Measurements from ENCODE around the gene PLLP.
"Not testable (repeated sequence)": the region's sequence is repeated elsewhere in the genome, so short reads cannot be mapped to it uniquely, and the experiment has no call there.

PLLP gene

GRCh38 chr16:57268804-57269800 is 15.4 kb downstream of the PLLP start:
- TF ChIP-seq, protein P1, sequence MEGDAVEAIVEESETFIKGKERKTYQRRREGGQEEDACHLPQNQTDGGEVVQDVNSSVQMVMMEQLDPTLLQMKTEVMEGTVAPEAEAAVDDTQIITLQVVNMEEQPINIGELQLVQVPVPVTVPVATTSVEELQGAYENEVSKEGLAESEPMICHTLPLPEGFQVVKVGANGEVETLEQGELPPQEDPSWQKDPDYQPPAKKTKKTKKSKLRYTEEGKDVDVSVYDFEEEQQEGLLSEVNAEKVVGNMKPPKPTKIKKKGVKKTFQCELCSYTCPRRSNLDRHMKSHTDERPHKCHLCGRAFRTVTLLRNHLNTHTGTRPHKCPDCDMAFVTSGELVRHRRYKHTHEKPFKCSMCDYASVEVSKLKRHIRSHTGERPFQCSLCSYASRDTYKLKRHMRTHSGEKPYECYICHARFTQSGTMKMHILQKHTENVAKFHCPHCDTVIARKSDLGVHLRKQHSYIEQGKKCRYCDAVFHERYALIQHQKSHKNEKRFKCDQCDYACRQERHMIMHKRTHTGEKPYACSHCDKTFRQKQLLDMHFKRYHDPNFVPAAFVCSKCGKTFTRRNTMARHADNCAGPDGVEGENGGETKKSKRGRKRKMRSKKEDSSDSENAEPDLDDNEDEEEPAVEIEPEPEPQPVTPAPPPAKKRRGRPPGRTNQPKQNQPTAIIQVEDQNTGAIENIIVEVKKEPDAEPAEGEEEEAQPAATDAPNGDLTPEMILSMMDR (IDR thresholded peaks at IDR 0.05; ENCODE audit: extremely low read depth, insufficient read depth, missing control alignments) = no peak
- in situ Hi-C loops (cut with MboI; ENCODE audit: low pct_unique_long_range_greater_than_20kb, low sequenced_read_pairs, unreplicated experiment) = no loop called here
- no peak for DNase-seq (ENCODE audit: low spot score)

- DNase-seq (ENCODE audit: low spot score); in situ Hi-C loops (cut with MboI; ENCODE audit: low pct_unique_long_range_greater_than_20kb, low sequenced_read_pairs, unreplicated experiment): not testable (repeated sequence)
Measured at GRCh38 chr16:57267343-57267742, 17.1 kb downstream of the PLLP start.

GRCh38 chr16:57266531-57267260 is 17.8 kb downstream of the PLLP start:
- in situ Hi-C loops (cut with MboI; ENCODE audit: low pct_unique_long_range_greater_than_20kb, low sequenced_read_pairs, unreplicated experiment) = no loop called here
- TF ChIP-seq, protein P1 (IDR thresholded peaks at IDR 0.05; ENCODE audit: extremely low read depth, insufficient read depth, missing control alignments) = no peak
- peak; percentile 31 for DNase-seq (ENCODE audit: low spot score)

DNA sequence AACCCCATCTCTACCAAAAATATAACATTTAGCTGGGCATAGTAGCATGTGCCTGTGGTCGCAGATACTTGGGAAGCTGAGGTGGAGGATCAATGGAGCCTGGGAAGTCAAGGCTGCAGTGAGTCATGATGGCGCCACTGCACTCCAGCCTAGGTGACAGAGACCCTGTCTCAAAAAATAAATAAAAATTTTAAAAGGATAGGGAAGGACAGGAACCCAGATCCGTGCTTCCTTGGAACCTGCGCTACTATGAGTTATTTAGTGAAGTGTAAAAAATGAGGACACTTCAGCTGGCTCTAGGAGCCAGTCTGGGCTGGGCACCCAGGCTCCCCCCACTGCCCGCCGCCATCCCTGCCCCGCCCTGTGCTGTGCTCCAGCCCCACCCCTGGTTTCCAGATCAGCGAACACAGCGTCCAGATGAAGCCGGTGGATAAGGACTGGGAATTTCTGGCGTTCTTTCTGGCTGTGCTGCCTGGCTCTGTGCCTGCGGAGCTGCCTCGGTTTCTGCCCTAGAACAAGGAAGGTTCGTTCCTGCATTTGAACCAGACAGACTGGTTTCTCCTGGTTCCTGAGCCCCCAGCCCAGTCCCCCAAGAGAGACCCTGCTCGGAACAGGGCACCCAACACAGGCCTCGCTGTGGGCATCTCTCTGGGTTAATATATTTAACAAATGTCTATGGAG is 18.5 kb downstream of the PLLP start:
- no peak for DNase-seq (ENCODE audit: low spot score)
- TF ChIP-seq, protein P1 (IDR thresholded peaks at IDR 0.05; ENCODE audit: extremely low read depth, insufficient read depth, missing control alignments) = no peak
- in situ Hi-C loops (cut with MboI; ENCODE audit: low pct_unique_long_range_greater_than_20kb, low sequenced_read_pairs, unreplicated experiment) = no loop called here

DNA sequence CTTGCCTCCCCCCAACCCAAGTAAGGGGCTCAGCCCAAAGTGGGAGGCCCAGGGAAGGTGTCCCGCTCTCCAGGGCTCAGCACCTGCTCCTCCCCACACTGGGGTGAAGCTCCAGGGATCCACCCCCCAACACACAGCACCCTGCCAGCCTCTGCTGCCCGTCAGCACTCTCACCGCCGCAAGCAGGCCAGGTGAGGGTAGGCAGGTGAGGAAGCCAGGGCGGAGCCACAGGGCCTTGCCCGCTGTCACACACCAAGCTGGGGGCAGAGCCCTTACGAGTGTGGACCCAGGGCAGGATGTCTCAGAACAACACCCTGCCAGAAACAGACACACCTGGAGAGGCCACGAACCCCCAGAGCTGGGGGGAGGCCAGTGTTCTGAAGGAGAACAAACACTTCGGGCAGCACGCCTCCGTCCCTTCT is 19.5 kb downstream of the PLLP start:
- TF ChIP-seq, protein P1 (IDR thresholded peaks at IDR 0.05; ENCODE audit: extremely low read depth, insufficient read depth, missing control alignments) = no peak
- no peak for DNase-seq (ENCODE audit: low spot score)
- in situ Hi-C loops (cut with MboI; ENCODE audit: low pct_unique_long_range_greater_than_20kb, low sequenced_read_pairs, unreplicated experiment) = no loop called here

DNA sequence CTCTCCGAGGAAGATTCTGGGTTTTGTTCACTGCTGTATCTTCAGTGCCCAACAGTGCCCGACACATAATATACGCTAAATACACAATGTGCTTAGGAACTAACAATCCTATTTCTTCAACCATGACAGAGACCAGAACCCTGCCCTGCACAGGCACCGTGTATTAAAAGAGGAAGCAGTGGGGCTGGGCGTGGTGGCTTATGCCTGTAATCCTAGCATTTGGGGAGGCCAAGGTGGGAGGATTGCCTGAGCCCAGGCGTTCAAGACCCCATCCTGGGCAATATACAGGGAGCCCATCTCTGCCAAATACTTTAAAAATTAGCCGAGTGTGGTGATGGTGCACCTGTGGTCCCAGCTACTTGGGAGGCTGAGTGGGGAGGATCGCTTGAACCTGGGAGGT is 20.1 kb downstream of the PLLP start:
- TF ChIP-seq, protein P1 (IDR thresholded peaks at IDR 0.05; ENCODE audit: extremely low read depth, insufficient read depth, missing control alignments) = no peak
- DNase-seq (ENCODE audit: low spot score) = no peak

More for the DNA sequence above, 20.1 kb downstream of the PLLP start:
- in situ Hi-C loops (cut with MboI; ENCODE audit: low pct_unique_long_range_greater_than_20kb, low sequenced_read_pairs, unreplicated experiment) = no loop called here
